DMS53 treated with DMSO at 0.1 percent for 48 hours (cell line): ENCODE measurements around the gene NEAT1.

Experiments
- DNase-seq: peaks from one replicate; lab custom pipeline; 2025; ENCODE audit not compliant: unreplicated experiment; lab: John Stamatoyannopoulos, UW

NEAT1 gene

GRCh38 chr11:65421794-65422632 is 585 bp upstream of the NEAT1 start:
- peak; percentile 77 for DNase-seq

GRCh38 chr11:65423516-65424204 is 1.1 kb downstream of the NEAT1 start:
- no peak for DNase-seq

- no peak for DNase-seq
These were observed 1.9 kb downstream of the NEAT1 start for GRCh38 chr11:65424205-65425104.

GRCh38 chr11:65425105-65425970 is 2.7 kb downstream of the NEAT1 start:
- DNase-seq = no peak

GRCh38 chr11:65425971-65426838 is 3.6 kb downstream of the NEAT1 start:
- DNase-seq = peak; percentile 59

GRCh38 chr11:65426839-65427690 is 4.5 kb downstream of the NEAT1 start:
- DNase-seq = peak; percentile 55

- peak; percentile 66 for DNase-seq
These were observed 5.3 kb downstream of the NEAT1 start for GRCh38 chr11:65427691-65428577.

GRCh38 chr11:65428578-65429067 is 6.0 kb downstream of the NEAT1 start:
- no peak for DNase-seq

GRCh38 chr11:65429068-65429681 is 6.6 kb downstream of the NEAT1 start:
- no peak for DNase-seq

- no peak for DNase-seq
These were observed 7.3 kb downstream of the NEAT1 start for GRCh38 chr11:65429724-65430405.

- DNase-seq = no peak
These were observed 8.0 kb downstream of the NEAT1 start for GRCh38 chr11:65430406-65431217.

- DNase-seq = no peak
These were observed 9.0 kb downstream of the NEAT1 start for GRCh38 chr11:65431451-65432099.

- no peak for DNase-seq
These were observed 9.6 kb downstream of the NEAT1 start for GRCh38 chr11:65432100-65432650.

GRCh38 chr11:65432686-65433582 is 10.3 kb downstream of the NEAT1 start:
- DNase-seq = no peak
